Activated naive CD4-positive, alpha-beta T cell treated with anti-CD3 and anti-CD28 coated beads, Interleukin-2, amount 50 U/mL, for 24 hours (primary cell): Measurements from ENCODE around the gene TESMIN.

ENCODE experiments used
- H3K27ac Mint-ChIP-seq: one replicate; pipeline ENCODE4 v1.8.0; 2021; ENCODE audit warnings: mild to moderate bottlenecking, mixed read lengths
- H3K27me3 Mint-ChIP-seq: one replicate; pipeline ENCODE4 v1.8.0; 2021; ENCODE audit warnings: mixed read lengths
- H3K36me3 Mint-ChIP-seq: one replicate; pipeline ENCODE4 v1.8.0; 2021; ENCODE audit warnings: mixed read lengths
- H3K4me1 Mint-ChIP-seq: one replicate; pipeline ENCODE4 v1.8.0; 2021; ENCODE audit warnings: mixed read lengths
- H3K4me3 Mint-ChIP-seq: one replicate; pipeline ENCODE4 v1.8.0; 2021; ENCODE audit warnings: mild to moderate bottlenecking, mixed read lengths
- H3K9me3 Mint-ChIP-seq: one replicate; pipeline ENCODE4 v1.8.0; 2021; ENCODE audit warnings: mixed read lengths

TESMIN gene, protein sequence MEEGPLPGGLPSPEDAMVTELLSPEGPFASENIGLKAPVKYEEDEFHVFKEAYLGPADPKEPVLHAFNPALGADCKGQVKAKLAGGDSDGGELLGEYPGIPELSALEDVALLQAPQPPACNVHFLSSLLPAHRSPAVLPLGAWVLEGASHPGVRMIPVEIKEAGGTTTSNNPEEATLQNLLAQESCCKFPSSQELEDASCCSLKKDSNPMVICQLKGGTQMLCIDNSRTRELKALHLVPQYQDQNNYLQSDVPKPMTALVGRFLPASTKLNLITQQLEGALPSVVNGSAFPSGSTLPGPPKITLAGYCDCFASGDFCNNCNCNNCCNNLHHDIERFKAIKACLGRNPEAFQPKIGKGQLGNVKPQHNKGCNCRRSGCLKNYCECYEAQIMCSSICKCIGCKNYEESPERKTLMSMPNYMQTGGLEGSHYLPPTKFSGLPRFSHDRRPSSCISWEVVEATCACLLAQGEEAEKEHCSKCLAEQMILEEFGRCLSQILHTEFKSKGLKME

DNA sequence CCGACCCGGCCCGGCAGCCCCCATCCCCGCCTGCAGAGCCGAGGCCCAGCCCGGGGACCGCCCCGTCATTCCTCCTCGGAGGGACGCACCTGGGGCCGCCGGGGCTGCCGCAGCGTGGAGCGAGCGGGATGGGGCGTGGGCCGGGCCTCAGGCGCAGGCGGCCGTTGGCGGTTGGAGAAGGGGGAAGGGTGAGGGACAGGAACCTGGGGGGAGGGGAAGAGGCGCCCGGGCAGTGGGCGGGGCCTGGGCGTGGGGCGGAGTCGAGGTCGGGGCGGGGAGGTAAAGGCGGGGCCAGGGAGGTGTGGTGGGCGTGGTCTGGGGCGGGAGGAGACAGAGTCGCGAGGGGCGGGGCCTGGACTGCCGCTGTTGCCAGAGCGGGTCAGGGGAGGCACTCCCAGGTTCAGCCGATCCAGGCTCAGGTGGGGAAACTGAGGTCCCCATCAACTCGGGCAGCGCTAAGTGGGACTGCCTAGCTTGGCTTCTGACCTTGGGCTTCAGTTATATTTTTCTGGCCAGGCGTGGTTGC lies at the start of gene TESMIN:
Gene TESMIN (minus strand): TSS at position 190 of the 526 bp plus-strand sequence. CDS start 860 bp downstream, outside the sequence.
- no peak within 1 kb of the TSS for H3K27ac Mint-ChIP-seq
- peaks cover 17% of the 10 kb centered on the region for H3K4me1 Mint-ChIP-seq
- H3K4me3 Mint-ChIP-seq, result peak within 1 kb of the TSS; percentile 81
- no peaks in the 10 kb centered on the region for H3K9me3 Mint-ChIP-seq
- H3K36me3 Mint-ChIP-seq, result peaks cover 1% of the 10 kb centered on the region
- no peaks in the 10 kb centered on the region for H3K27me3 Mint-ChIP-seq

DNA sequence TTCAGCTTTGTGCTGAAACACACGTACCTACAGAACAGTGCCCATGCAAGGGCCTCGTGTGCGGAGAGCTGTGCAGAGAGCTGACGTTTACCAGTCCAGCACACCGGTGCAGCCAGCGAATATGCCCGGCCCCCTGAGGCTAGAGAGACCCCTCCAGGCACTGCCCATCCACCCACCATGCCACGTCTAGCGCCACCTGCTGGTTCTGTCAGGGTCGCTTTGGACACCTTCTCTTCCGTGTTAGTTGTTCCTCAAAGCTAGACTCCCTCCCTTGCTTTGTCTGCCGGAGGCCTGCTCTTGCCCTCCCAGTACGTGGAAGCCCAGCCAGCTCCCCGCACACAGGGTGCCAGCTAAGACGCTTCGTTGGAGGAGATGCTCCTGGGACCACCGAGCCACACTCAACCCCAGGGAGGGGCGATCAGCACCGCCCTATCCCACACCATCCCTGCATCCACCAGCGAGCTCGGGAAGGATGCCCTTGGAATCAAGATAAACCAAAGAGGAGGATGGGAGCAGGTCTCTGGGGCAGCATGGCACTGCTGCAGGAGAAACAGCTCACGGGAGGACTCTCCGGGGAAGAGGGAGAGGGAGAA lies 47.0 kb upstream of the TESMIN start:
- H3K36me3 Mint-ChIP-seq, result peaks cover 16% of the 10 kb centered on the region
- H3K4me3 Mint-ChIP-seq, result no peak overlapping the region
- no peaks in the 10 kb centered on the region for H3K4me1 Mint-ChIP-seq
- H3K9me3 Mint-ChIP-seq, result no peaks in the 10 kb centered on the region
- H3K27me3 Mint-ChIP-seq, result no peaks in the 10 kb centered on the region
- no peak overlapping the region for H3K27ac Mint-ChIP-seq

DNA sequence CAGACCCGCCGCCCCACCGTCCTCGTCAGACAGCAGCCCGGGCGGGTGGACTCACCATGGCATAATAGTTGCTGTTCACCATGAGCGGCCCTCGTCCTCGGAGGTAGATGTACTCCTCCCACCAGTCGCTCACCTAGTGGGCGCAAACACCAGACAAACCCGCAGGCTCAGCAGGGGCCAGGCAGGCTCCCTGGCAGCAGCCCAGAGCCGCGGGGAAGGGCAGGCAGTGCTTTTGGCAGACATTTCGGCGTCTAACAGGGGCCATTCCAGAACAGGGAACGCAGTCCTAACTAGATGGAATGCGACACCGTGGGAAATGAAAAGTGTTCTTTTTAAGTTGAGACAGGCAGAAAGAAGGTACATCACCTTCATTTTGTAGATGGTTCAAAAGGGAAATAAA lies 45.5 kb upstream of the TESMIN start:
- no peaks in the 10 kb centered on the region for H3K9me3 Mint-ChIP-seq

DNA sequence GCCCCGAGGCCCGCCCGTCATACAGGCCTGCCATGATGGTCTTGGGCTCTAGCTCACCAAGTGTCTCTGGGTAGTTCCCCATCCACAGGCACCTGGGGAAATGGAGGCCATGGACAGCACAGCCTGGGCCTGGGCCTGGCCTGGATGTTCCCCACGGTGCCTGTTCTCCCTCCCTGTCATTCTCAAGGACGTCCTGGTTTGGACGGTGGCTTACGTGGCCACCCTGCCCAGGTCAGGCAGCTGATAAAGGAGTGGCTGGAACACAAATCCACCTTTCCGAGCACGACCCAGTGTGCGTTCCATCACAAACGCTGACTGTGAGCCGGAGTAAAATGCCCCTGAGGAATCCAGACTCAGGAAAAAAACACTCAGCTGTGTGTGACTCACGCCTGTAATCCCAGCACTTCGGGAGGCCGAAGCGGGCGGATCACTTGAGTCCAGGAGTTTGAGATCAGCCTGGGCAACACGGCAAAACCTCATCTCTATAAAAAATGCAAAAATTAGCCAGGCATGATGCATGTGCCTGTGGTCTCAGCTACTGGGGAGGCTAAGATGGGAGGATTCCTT lies 41.2 kb upstream of the TESMIN start:
- Mint-ChIP-seq H3K4me3 (no peak overlapping the region), H3K4me1 (no peaks in the 10 kb centered on the region), H3K9me3 (no peaks in the 10 kb centered on the region), H3K36me3 (peaks cover 12% of the 10 kb centered on the region), H3K27ac (no peak overlapping the region), H3K27me3 (no peaks in the 10 kb centered on the region)

More for the DNA sequence above, 45.5 kb upstream of the TESMIN start:
- Mint-ChIP-seq H3K27me3 (no peaks in the 10 kb centered on the region), H3K27ac (no peak overlapping the region), H3K4me3 (no peak overlapping the region), H3K36me3 (peaks cover 14% of the 10 kb centered on the region), H3K4me1 (no peaks in the 10 kb centered on the region)

DNA sequence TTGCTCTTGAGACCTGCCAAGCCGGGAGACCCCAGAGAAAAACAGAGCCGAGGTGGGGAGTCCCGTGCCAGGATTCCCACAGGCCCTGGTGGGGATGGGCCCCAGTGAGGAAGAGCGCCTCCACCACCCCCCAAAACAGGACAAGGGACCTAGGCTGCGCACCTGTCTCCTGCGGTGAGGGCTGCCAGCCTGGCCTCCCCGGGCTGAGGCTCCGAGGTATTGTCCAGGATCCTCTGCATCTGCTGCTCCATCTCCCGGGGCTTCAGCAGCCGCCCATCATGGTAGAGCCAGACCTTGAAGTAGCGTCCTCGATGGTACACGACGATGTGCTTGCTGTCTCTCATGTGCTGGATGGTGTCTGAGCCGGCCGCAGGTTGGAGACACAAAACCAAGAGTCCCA lies 33.3 kb upstream of the TESMIN start:
- Mint-ChIP-seq H3K27ac (no peak overlapping the region), H3K9me3 (no peaks in the 10 kb centered on the region), H3K4me3 (no peak overlapping the region), H3K36me3 (peaks cover 12% of the 10 kb centered on the region), H3K4me1 (no peaks in the 10 kb centered on the region), H3K27me3 (no peaks in the 10 kb centered on the region)

DNA sequence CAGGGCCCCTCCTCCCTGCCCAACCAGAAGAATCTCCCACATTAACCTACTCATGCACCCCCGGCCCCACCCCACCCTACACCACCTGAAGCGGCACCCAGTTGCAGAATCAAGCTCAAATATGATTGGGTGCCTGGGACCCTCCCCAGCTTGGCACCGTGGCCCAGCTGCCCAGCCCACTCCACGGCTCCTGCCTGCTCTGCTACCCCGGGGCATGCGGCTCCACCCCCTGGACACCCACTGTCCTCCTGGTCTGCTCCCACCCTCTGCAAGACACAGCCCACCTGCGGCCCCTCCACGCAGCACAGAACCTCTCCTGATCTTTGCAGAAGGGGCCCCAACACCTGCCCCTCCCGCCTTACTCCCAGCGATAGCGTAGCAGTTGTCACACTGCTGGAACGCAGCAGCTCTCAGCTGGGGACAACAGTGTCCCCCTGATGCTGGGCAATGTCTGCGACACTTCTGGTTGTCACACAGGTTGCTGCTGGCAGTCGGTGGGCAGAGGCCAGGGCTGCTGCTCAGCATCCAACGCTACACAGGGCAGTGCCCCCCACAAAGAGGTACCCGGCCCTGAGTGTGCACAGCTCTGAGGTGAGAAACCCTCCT lies 32.0 kb upstream of the TESMIN start:
- no peaks in the 10 kb centered on the region for H3K4me1 Mint-ChIP-seq
- no peaks in the 10 kb centered on the region for H3K27me3 Mint-ChIP-seq
- H3K36me3 Mint-ChIP-seq, result peaks cover 10% of the 10 kb centered on the region
- H3K27ac Mint-ChIP-seq, result no peak overlapping the region
- H3K9me3 Mint-ChIP-seq, result no peaks in the 10 kb centered on the region
- no peak overlapping the region for H3K4me3 Mint-ChIP-seq

DNA sequence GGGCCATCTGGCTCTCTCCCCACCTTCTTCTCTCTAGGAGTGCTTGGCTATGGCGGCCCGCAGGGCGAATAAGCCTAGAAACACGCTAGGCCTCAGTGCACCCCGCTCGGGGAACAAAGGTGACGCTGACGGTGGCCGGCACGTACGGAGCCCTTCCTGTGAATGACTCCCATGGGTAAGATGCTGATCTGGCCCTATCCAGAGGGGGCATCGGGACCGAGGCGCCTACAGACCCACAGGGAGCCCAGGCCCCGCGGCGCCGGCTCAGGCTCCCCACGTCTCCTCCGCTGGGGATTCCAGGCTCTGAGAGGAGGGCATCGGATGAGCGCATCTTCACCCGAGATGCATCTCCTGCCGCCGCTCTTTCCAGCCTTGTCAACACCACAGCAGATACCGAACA lies 31.4 kb upstream of the TESMIN start:
- Mint-ChIP-seq H3K4me3 (no peak overlapping the region), H3K36me3 (peaks cover 12% of the 10 kb centered on the region), H3K9me3 (no peaks in the 10 kb centered on the region), H3K27ac (no peak overlapping the region), H3K27me3 (no peaks in the 10 kb centered on the region), H3K4me1 (no peaks in the 10 kb centered on the region)

DNA sequence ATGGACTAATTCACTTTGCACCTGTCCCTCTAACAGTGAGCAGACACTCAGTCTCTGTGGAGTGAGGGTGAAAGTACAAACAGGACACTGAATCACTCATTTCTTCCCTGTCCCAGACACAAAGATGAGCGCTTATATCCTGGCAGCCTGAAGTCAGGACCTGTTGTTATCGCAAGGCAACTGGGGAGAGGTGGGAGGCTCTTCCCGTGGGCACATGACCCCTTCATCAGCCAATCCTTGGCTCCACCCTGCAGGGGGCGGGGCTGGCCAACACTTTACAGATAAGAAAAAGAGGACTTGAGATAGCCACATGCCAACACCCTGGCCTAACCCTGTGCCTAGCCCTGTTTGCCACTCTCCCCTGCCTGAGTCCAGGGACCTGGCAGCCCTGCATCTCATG lies 29.5 kb upstream of the TESMIN start:
- no peak overlapping the region for H3K27ac Mint-ChIP-seq
- peaks cover 12% of the 10 kb centered on the region for H3K36me3 Mint-ChIP-seq
- no peaks in the 10 kb centered on the region for H3K9me3 Mint-ChIP-seq
- no peaks in the 10 kb centered on the region for H3K27me3 Mint-ChIP-seq
- H3K4me1 Mint-ChIP-seq, result no peaks in the 10 kb centered on the region
- no peak overlapping the region for H3K4me3 Mint-ChIP-seq

DNA sequence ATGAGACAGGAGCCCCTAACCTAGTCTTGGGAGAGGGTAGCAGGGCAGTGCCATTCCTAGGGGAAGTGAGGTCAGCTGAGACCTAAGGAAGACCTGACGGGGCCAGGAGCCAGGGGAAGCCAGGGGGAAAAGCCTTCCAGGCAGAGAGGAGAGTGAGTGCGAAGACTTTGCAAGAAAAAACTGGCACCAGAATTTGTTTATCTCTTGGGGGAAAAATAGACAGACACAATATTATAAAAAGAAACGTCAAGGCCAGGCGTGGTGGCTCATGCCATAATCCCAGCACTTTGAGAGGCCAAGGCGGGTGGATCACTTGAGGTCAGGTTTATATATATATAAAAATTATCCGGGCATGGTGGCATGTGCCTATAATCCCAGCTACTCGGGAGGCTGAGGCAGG lies 26.9 kb upstream of the TESMIN start:
- Mint-ChIP-seq H3K9me3 (no peaks in the 10 kb centered on the region), H3K4me3 (no peak overlapping the region), H3K36me3 (peaks cover 16% of the 10 kb centered on the region), H3K27ac (no peak overlapping the region), H3K4me1 (no peaks in the 10 kb centered on the region), H3K27me3 (no peaks in the 10 kb centered on the region)

DNA sequence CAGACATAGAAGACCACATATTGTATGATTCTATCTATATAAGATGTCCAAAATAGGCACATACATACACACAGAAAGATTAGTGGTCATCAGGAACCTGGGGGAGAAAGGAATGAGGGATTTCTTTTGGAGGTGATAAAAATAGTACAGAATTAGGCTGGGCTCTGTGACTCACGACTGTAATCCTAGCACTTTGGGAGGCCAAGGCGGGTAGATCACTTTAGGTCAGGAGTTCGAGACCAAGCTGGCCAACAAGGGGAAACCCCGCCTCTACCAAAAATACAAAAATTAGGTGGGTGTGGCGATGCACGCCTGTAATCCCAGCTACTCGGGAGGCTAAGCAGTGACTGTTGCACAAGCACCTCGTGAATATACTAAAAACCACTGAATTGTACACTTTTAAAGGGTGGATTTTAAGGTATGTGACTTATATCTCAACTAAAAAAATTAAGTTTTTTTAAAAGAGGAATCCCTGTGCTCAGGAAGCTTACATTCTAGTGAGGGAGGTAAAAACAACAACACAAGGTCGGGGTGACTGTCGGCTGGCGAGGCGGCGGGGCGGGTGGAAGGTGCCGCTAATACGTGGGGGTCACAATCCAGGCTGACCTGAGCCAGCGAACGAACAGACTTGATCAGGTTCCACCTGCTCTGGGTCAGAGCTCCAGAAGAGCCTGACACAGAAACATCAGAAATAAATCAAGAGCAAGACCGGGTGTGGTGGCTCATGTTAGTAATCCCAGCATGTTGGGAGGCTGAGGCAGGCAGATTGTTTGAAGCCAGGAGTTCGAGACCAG lies 25.3 kb upstream of the TESMIN start:
- H3K9me3 Mint-ChIP-seq, result no peaks in the 10 kb centered on the region
- peaks cover 16% of the 10 kb centered on the region for H3K36me3 Mint-ChIP-seq

DNA sequence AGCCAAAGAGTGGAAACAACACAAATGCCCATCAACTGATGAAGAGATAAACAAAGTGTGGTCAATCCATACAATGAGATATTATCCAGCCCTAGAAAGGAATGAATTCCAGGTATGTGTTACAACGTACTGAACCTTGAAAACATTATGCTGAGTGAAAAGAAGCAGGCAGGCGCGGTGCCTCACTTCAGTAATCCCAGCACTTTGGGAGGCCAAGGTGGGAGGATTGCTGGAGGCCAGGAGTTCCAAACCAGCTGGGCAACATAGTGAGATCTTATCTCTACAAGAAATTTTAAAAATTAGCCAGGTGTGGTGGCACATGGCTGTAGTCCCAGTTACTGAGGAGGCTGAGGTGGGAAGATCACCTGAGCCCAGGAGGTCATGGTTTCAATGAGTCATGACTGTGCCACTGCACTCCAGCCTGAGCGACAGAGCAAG lies 24.6 kb upstream of the TESMIN start:
- Mint-ChIP-seq H3K4me1 (no peaks in the 10 kb centered on the region), H3K9me3 (no peaks in the 10 kb centered on the region), H3K4me3 (no peak overlapping the region), H3K27ac (no peak overlapping the region), H3K27me3 (no peaks in the 10 kb centered on the region), H3K36me3 (peaks cover 14% of the 10 kb centered on the region)

More for the DNA sequence above, 25.3 kb upstream of the TESMIN start:
- Mint-ChIP-seq H3K4me3 (no peak overlapping the region), H3K27me3 (no peaks in the 10 kb centered on the region), H3K27ac (no peak overlapping the region), H3K4me1 (no peaks in the 10 kb centered on the region)

DNA sequence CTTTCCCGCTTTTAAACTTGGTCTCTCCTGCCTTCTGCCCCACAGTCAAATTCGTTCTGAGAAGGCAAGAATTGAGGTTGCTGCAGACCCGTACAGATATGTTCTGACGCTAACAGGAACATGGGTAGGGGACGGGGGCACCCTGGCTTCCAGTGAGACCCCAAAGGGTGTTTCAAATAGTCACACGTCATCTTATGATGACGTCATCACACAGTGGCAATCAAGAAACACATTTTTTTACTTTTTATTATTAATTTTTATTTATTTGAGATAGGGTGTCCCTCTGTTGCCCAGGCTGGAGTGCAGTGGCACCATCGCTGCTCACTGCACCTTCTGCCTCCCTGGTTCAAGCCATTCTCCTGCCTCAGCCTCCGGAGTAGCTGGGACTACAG lies 22.9 kb upstream of the TESMIN start:
- peaks cover 9% of the 10 kb centered on the region for H3K36me3 Mint-ChIP-seq
- H3K9me3 Mint-ChIP-seq, result no peaks in the 10 kb centered on the region

DNA sequence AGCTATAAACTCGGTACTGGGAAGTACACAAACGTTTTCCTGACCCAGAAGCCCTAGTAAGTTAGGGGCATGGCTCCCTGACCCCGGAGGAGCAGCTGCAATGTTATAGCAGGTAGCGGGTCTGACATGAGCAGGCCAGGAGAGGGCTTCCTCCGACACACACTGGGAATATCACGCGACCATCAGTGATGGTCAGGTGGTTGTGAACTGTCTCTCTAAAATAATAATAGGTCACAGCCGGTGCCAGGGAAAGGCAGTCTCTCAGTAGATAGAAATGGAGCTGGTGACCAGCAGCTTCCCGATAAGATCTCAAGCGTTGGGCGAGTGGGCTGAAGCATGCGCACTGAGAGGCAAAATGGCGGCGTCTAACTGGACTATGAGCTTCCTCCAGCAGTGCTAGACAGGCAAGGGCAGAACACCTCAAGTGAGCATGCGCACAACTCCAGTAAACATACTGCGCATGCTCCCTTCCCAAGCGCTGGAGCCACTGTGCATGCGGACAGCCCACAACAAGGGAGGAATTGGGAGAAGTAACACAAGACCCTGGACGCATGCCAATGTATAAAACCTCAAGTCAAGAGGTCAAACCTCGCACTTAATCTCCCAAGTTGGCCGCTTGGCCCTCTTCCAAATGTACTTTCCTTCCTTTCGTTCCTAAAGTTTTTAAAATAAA lies 22.3 kb upstream of the TESMIN start:
- Mint-ChIP-seq H3K27me3 (no peaks in the 10 kb centered on the region), H3K36me3 (peaks cover 12% of the 10 kb centered on the region), H3K4me1 (no peaks in the 10 kb centered on the region), H3K27ac (no peak overlapping the region), H3K4me3 (no peak overlapping the region), H3K9me3 (no peaks in the 10 kb centered on the region)

More for the DNA sequence above, 22.9 kb upstream of the TESMIN start:
- H3K27me3 Mint-ChIP-seq, result no peaks in the 10 kb centered on the region
- no peak overlapping the region for H3K4me3 Mint-ChIP-seq
- no peak overlapping the region for H3K27ac Mint-ChIP-seq
- no peaks in the 10 kb centered on the region for H3K4me1 Mint-ChIP-seq

DNA sequence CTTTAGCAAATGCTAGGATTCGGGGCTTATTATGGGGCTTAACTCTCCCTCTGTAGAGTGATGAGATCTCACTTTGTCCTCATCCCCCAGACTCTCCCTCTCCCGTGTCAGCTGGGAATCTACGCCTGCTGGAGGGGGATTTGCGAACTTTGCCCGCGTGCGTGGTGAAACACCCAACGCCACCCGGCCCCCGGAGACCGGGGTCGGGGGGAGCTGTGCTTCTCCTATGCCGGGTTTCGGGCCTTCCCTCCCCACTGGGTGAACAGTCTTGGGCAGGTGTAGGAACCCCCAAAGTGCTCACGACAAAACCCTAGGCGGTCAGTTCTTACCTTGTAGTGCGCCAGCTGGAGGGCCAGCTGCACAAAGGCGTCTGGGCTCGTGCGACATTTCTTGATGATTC lies 21.6 kb upstream of the TESMIN start:
- peaks cover 10% of the 10 kb centered on the region for H3K36me3 Mint-ChIP-seq
- no peaks in the 10 kb centered on the region for H3K27me3 Mint-ChIP-seq
- no peaks in the 10 kb centered on the region for H3K4me1 Mint-ChIP-seq
- no peaks in the 10 kb centered on the region for H3K9me3 Mint-ChIP-seq
- no peak overlapping the region for H3K27ac Mint-ChIP-seq
- no peak overlapping the region for H3K4me3 Mint-ChIP-seq
